Stimulated activated naive CD4-positive, alpha-beta T cell treated with Interleukin-2 at 50 U/mL for 16 hours (primary cell): ENCODE data around the gene RANBP10.

Experiments
- DNase-seq: peaks from one replicate; lab custom pipeline; 2025; lab: John Stamatoyannopoulos, UW

The RANBP10 gene

GRCh38 chr16:67675999-67676398, 130.4 kb downstream of the RANBP10 start:
- DNase-seq, result no peak

GRCh38 chr16:67675579-67675935, 130.8 kb downstream of the RANBP10 start:
- DNase-seq, result no peak

GRCh38 chr16:67674851-67675578, 131.3 kb downstream of the RANBP10 start:
- DNase-seq, result no peak

- DNase-seq, result no peak
Observed at GRCh38 chr16:67673712-67674580, 132.4 kb downstream of the RANBP10 start.
